ENCODE measurements around the gene TOX3. TPM values are rescaled to one million over a fixed set of nuclear protein-coding genes. Genes with fewer than 3 reads are reported as not detected.

The TOX3 gene
- total and polyA plus RNA-seq, 10 of the 15 experiments (the other 5 are each of a cell fraction or from before 2014, with no cell fraction given): not detected

- intact Hi-C loops (cut with micrococcal nuclease; ENCODE audit: unreplicated experiment): no loop called here
Measured at GRCh38 chr16:52537516-52537915, 9.4 kb downstream of the TOX3 start.

GRCh38 chr16:52535076-52535475 is 11.9 kb downstream of the TOX3 start:
- H4K20me1 ChIP-seq (ENCODE audit: control insufficient read depth, insufficient read depth): no peaks in the 10 kb centered on the region
- no peaks in the 10 kb centered on the region for H3K79me2 ChIP-seq (ENCODE audit: control insufficient read depth, insufficient read depth, low read length)
- no peak overlapping the region for H3K9ac ChIP-seq (ENCODE audit: control insufficient read depth, insufficient read depth, low read length)
- no peak overlapping the region for H3K4me2 ChIP-seq (ENCODE audit: control insufficient read depth, insufficient read depth)
- 11% methylated on average over 3 of the region's 3 CpGs for WGBS (ENCODE audit: insufficient coverage, insufficient replicate concordance, low lambda C conversion rate, missing lambda C conversion rate)
- H3K4me3 ChIP-seq: no peak overlapping the region
- no peak for DNase-seq (ENCODE audit: low read depth, low spot score)
- ChIA-PET POLR2A (no interaction called here), RAD21 (ENCODE audit: unreplicated experiment) (no interaction called here), SMC1A (ENCODE audit: uncharacterized antibody, unreplicated experiment) (no interaction called here), CTCF (no interaction called here)
- in situ Hi-C loops (cut with MboI): no loop called here
- intact Hi-C loops (cut with micrococcal nuclease; ENCODE audit: unreplicated experiment): no loop called here
- no peak for ATAC-seq
- no peaks in the 10 kb centered on the region for H3K4me1 ChIP-seq (ENCODE audit: control insufficient read depth, insufficient read depth, low read length)
- no peaks in the 10 kb centered on the region for H3K36me3 ChIP-seq (ENCODE audit: control insufficient read depth in 2 of 2, insufficient read depth in 2 of 2, low read length in 1 of 2)
- H3K27me3 ChIP-seq (replicated peaks in 1 of 2; ENCODE audit: control insufficient read depth in 2 of 2, insufficient read depth in 2 of 2, low read length in 1 of 2): no peaks in the 10 kb centered on the region
- H3K27ac ChIP-seq (ENCODE audit: control insufficient read depth, insufficient read depth): no peak overlapping the region
- no peak for FAIRE-seq
- no peak overlapping the region for H2AFZ ChIP-seq (ENCODE audit: control insufficient read depth, low read depth, low read length)
- no TSS peak for BruUV-seq (replicated peaks)
- H3K9me3 ChIP-seq (replicated peaks; ENCODE audit: control insufficient read depth, insufficient read depth, low read length): no peaks in the 10 kb centered on the region
- TF ChIP-seq ZNF274 (IDR thresholded peaks at IDR 0.05; ENCODE audit: insufficient read depth, insufficient read length) (no peak), FOXM1 (IDR thresholded peaks at IDR 0.05; ENCODE audit: low read depth, low read length) (no peak), WRNIP1 (IDR thresholded peaks at IDR 0.05; ENCODE audit: borderline replicate concordance, low read depth, low read length) (no peak), RB1 (IDR thresholded peaks at IDR 0.05; ENCODE audit: borderline replicate concordance) (no peak), SKIL (IDR thresholded peaks at IDR 0.05; ENCODE audit: low read depth, poor library complexity, severe bottlenecking) (no peak), PML (IDR thresholded peaks at IDR 0.05; ENCODE audit: low read length) (no peak), ZNF384 (IDR thresholded peaks at IDR 0.05; ENCODE audit: borderline replicate concordance, low read depth, low read length) (no peak), IRF3 (IDR thresholded peaks at IDR 0.05) (no peak), BHLHE40 (IDR thresholded peaks at IDR 0.05; ENCODE audit: borderline replicate concordance in 1 of 2, low read depth in 2 of 2, low read length in 1 of 2) (no peak)

More at GRCh38 chr16:52537516-52537915, 9.4 kb downstream of the TOX3 start:
- POLR2A ChIA-PET: interaction anchor here (0.6 kb wide), 1 partner anchor 462 kb away, joined by 3 read pairs; no protein-coding TSS in a partner anchor
- H3K4me2 ChIP-seq (ENCODE audit: control insufficient read depth, insufficient read depth): no peak overlapping the region
- H2AFZ ChIP-seq (ENCODE audit: control insufficient read depth, low read depth, low read length): no peak overlapping the region
- no peak overlapping the region for H3K4me3 ChIP-seq
- ATAC-seq (no peak), FAIRE-seq (no peak), DNase-seq (ENCODE audit: low read depth, low spot score) (no peak)
- WGBS (ENCODE audit: insufficient coverage, insufficient replicate concordance, low lambda C conversion rate, missing lambda C conversion rate): 2% methylated on average over 3 of the region's 3 CpGs
- H3K36me3 ChIP-seq (ENCODE audit: control insufficient read depth in 2 of 2, insufficient read depth in 2 of 2, low read length in 1 of 2): no peaks in the 10 kb centered on the region
- no peaks in the 10 kb centered on the region for H3K9me3 ChIP-seq (replicated peaks; ENCODE audit: control insufficient read depth, insufficient read depth, low read length)
- no peaks in the 10 kb centered on the region for H3K27me3 ChIP-seq (replicated peaks in 1 of 2; ENCODE audit: control insufficient read depth in 2 of 2, insufficient read depth in 2 of 2, low read length in 1 of 2)
- no peak for TF ChIP-seq MTA3 (IDR thresholded peaks at IDR 0.05; ENCODE audit: borderline replicate concordance, low read length)
- no peak for TF ChIP-seq YY1 (IDR thresholded peaks at IDR 0.05; ENCODE audit: low read depth, low read length)
- TF ChIP-seq EGR1 (IDR thresholded peaks at IDR 0.05; ENCODE audit: borderline replicate concordance in 1 of 2, low read depth in 2 of 2, low read length in 2 of 2): no peak
- no peaks in the 10 kb centered on the region for H3K79me2 ChIP-seq (ENCODE audit: control insufficient read depth, insufficient read depth, low read length)
- no peak overlapping the region for H3K27ac ChIP-seq (ENCODE audit: control insufficient read depth, insufficient read depth)
- H4K20me1 ChIP-seq (ENCODE audit: control insufficient read depth, insufficient read depth): no peaks in the 10 kb centered on the region
- in situ Hi-C loops (cut with MboI): no loop called here
- no peak overlapping the region for H3K9ac ChIP-seq (ENCODE audit: control insufficient read depth, insufficient read depth, low read length)
- no TSS peak for BruUV-seq (replicated peaks)
- CTCF ChIA-PET: interaction anchor here (0.6 kb wide), 1 partner anchor 22 kb away, joined by 3 read pairs; no protein-coding TSS in a partner anchor
- RAD21 ChIA-PET (ENCODE audit: unreplicated experiment): interaction anchor here (0.6 kb wide), 1 partner anchor 36 kb away, joined by 3 read pairs; no protein-coding TSS in a partner anchor
- SMC1A ChIA-PET (ENCODE audit: uncharacterized antibody, unreplicated experiment): no interaction called here
- H3K4me1 ChIP-seq (ENCODE audit: control insufficient read depth, insufficient read depth, low read length): no peaks in the 10 kb centered on the region
